Breast epithelium (tissue), 4 donors: ENCODE data around the gene FSTL4. TPM values are rescaled to one million over a fixed set of nuclear protein-coding genes. Genes with fewer than 3 reads are reported as not detected.

Source experiments
- DNase-seq, 2 donors: peaks; one replicate each; pipeline ENCODE4 v3.0.0-alpha.2; 2019; ENCODE audit warnings: low spot score in 2 of 2
- H3K27ac ChIP-seq, 2 donors: fragments of 200-600 bp; sonication (generic) in 1 of 2; one replicate each; pipeline ENCODE4 v1.5.1; 2016 to 2019; ENCODE audit warnings: mild to moderate bottlenecking in 1 of 2
- H3K27me3 ChIP-seq, 2 donors: fragments of 200-600 bp; sonication (generic) in 1 of 2; one replicate each; pipeline versions ENCODE4 v1.5.1 to v1.6.0; 2017 to 2019; ENCODE audit warnings: control low read depth in 1 of 2, mild to moderate bottlenecking in 1 of 2
- H3K36me3 ChIP-seq: fragments of 200-600 bp; one replicate; pipeline ENCODE4 v1.5.1; 2019
- H3K4me1 ChIP-seq, 2 donors: fragments of 200-600 bp; sonication (generic); one replicate each; pipeline ENCODE4 v1.5.1; 2016 to 2019; ENCODE audit warnings: control low read depth in 1 of 2
- H3K4me3 ChIP-seq, 3 donors: fragments of 200-600 bp; sonication (generic); 1 replicate in 2 of 3; 2 replicates in 1 of 3; pipeline ENCODE4 v1.5.1; 2016 to 2019; ENCODE audit warnings: mild to moderate bottlenecking in 3 of 3, moderate library complexity in 2 of 3
- H3K9me3 ChIP-seq, 2 donors: fragments of 200-600 bp; sonication (generic) in 1 of 2; one replicate each; pipeline ENCODE4 v1.5.1; 2016 to 2019; ENCODE audit warnings: control low read depth in 1 of 2
- POLR2A ChIP-seq: fragments of 450-650 bp; IDR thresholded peaks from one replicate; pipeline ENCODE4 v1.6.1; 2016; ENCODE audit warnings: antibody characterized with exemption, mild to moderate bottlenecking, moderate library complexity
- POLR2AphosphoS5 ChIP-seq, 3 donors: sonication (generic); formaldehyde crosslinking; IDR thresholded peaks; one replicate each; pipeline ENCODE4 v1.6.1; 2017; ENCODE audit warnings: antibody characterized with exemption in 3 of 3
- intact Hi-C: fragments of 100-400 bp; cut with DNase I; formaldehyde crosslinking; loops from one replicate; pipeline ENCODE4 v1.15.1; 2023; ENCODE audit warnings: low total_unique reads
- total RNA-seq, 3 donors: library from RNA; depleted of rRNA; stranded (reverse); fragments of >200 nt; gene quantifications; one replicate each; pipeline ENCODE4 v1.1.0, GENCODE V29; 2016
- TF ChIP-seq, protein P1 (sequence below), 3 donors: fragments of 450-650 bp; IDR thresholded peaks; one replicate each; pipeline ENCODE4 v1.5.1; 2016 to 2017; ENCODE audit warnings: antibody characterized with exemption in 3 of 3, mild to moderate bottlenecking in 3 of 3, moderate library complexity in 3 of 3

FSTL4 gene
- total RNA-seq, 3 donors from 2014 or later: 0.16 to 0.98 (median 0.88) TPM

DNA sequence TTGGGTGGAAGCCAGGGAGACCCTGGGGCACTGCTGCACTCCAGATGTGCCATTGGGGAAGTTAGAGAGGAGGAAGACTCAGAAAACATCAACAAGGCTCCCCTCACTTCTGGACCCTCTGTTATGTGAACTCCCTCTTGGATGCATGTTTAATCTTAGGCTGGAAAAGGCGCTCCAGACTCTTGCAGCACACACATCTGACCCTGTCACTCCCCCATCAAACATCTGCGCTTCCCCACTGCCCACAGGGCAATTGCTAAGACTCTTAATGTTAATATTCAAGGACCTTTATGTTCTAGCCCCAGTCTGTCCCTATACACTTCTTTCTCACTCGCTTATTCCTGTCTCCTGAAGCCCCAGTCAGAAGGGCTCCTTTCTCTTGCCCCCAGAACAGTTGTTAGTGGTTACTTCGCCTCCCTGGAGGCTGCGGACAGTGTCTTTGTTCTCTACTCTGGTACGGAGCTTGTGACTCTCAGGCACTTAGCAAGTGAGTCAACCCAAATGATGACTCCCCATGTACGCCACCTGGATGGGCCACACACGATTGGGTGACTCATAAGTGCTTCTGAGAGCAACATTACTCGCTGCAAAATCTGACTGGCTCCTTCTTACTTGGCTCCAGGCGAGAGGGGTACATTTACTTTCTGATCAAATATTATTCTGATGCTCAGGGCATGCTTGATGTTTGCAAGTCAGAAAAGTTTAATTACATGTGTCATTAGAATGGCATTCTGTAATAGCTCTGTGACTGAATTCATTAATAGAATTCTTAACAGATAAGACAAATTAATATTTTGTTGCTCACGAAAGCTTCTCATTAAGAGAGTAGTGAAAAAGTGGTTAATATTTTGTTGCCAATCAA lies 366.9 kb downstream of the FSTL4 start:
- intact Hi-C loops: no loop called here
- no peaks in the 10 kb centered on the region for H3K9me3 ChIP-seq
- DNase-seq: no peak

DNA sequence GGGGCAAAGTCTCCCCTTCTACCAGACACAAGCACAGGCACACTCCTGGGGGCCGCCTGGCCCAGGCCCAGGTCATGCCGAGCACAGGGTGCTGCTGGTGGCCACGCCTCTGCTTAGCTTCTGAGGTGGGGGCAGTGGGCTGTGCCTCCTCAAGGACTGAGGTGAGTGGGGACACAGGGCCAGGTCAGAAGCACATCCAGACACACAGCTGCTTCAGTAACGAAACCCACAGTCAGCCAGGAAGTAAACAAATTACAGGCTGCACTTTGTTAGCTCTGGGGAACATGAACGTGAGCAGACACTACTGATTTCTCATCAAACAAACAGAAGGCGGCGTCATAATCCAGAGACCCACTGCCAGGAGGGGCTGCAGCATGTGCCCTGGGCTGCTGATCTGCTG lies 368.1 kb downstream of the FSTL4 start:
- Histone ChIP-seq H3K4me3 (no peak overlapping the region), H3K9me3 (no peaks in the 10 kb centered on the region), H3K4me1 (no peaks in the 10 kb centered on the region), H3K27ac (no peak overlapping the region), H3K27me3 (no peaks in the 10 kb centered on the region), H3K36me3 (no peaks in the 10 kb centered on the region)
- no peak for DNase-seq
- TF ChIP-seq, protein P1, sequence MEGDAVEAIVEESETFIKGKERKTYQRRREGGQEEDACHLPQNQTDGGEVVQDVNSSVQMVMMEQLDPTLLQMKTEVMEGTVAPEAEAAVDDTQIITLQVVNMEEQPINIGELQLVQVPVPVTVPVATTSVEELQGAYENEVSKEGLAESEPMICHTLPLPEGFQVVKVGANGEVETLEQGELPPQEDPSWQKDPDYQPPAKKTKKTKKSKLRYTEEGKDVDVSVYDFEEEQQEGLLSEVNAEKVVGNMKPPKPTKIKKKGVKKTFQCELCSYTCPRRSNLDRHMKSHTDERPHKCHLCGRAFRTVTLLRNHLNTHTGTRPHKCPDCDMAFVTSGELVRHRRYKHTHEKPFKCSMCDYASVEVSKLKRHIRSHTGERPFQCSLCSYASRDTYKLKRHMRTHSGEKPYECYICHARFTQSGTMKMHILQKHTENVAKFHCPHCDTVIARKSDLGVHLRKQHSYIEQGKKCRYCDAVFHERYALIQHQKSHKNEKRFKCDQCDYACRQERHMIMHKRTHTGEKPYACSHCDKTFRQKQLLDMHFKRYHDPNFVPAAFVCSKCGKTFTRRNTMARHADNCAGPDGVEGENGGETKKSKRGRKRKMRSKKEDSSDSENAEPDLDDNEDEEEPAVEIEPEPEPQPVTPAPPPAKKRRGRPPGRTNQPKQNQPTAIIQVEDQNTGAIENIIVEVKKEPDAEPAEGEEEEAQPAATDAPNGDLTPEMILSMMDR (IDR thresholded peaks at IDR 0.05): no peak
- TF ChIP-seq POLR2AphosphoS5 (IDR thresholded peaks at IDR 0.05) (no peak), POLR2A (no peak)
- intact Hi-C loops: no loop called here

More for the DNA sequence above, 366.9 kb downstream of the FSTL4 start:
- TF ChIP-seq POLR2AphosphoS5 (IDR thresholded peaks at IDR 0.05): no peak
- TF ChIP-seq POLR2A: no peak
- TF ChIP-seq, protein P1 (IDR thresholded peaks at IDR 0.05): no peak
- H3K27ac ChIP-seq: no peak overlapping the region
- H3K4me3 ChIP-seq: no peak overlapping the region
- H3K27me3 ChIP-seq: no peaks in the 10 kb centered on the region
- H3K36me3 ChIP-seq: no peaks in the 10 kb centered on the region
- no peaks in the 10 kb centered on the region for H3K4me1 ChIP-seq

DNA sequence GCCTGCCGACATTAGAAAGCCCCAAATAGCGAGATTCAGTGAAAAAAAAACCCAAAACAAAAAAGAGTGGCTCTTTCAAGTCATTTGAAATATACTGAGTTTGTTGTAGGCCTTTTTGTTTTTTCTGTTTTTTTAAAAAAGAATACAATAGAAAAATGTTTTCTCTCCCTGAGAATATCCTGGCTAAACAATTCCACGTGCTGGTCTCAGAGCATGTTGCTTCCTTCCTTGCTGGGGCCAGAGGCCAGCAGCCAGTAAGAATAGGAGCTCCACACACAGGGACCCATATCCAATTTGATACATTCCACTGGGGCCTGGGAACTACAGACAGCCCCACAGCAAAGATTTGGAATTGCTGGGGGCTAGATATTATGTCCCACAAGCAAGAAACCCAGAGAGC lies 369.1 kb downstream of the FSTL4 start:
- Histone ChIP-seq H3K9me3 (no peaks in the 10 kb centered on the region), H3K27me3 (no peaks in the 10 kb centered on the region), H3K36me3 (no peaks in the 10 kb centered on the region), H3K4me3 (no peak overlapping the region), H3K27ac (no peak overlapping the region), H3K4me1 (no peaks in the 10 kb centered on the region)
- intact Hi-C loops: no loop called here
- TF ChIP-seq POLR2A (no peak), POLR2AphosphoS5 (IDR thresholded peaks at IDR 0.05) (no peak)
- TF ChIP-seq, protein P1 (IDR thresholded peaks at IDR 0.05): no peak
- no peak for DNase-seq

DNA sequence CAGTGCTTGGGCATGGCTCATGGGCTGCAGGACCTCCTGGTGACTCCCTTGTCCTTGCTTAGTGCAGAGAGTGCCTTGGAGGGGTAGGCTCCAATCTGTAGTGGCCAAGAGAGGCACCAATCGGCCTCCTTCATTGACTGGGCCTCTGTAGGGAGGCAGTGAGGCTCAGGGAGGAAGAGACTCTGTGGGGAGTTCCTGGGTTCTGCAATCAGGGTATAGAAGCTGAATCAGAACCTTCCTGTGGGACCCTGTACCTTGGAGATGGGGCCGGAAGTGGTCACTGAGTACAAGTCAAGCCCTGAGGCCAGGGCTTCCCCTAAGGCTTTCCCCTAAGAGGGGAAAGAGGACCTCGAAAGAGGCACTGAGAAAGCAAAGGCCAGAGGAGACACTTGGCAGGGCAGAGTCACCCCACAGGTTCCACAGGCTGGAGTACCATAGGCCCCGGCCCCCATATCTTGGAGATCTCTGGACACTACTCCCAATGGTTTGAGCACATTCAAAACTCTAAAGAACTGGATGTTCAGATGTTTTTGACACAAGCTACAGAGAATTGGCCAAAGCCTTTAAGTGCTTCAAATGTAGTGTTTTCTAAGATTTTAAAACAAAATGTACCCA lies 370.0 kb downstream of the FSTL4 start:
- no peak overlapping the region for H3K4me3 ChIP-seq
- no peak overlapping the region for H3K27ac ChIP-seq
- TF ChIP-seq POLR2AphosphoS5 (IDR thresholded peaks at IDR 0.05) (no peak), POLR2A (no peak)
- TF ChIP-seq, protein P1 (IDR thresholded peaks at IDR 0.05): no peak
- no peak for DNase-seq
- H3K36me3 ChIP-seq: no peaks in the 10 kb centered on the region
- no peaks in the 10 kb centered on the region for H3K27me3 ChIP-seq
- no peaks in the 10 kb centered on the region for H3K9me3 ChIP-seq
- H3K4me1 ChIP-seq: no peaks in the 10 kb centered on the region
- intact Hi-C loops: no loop called here
